GM18505 (cell line): ENCODE measurements around the gene SLC49A4.

Experiments used
- ATAC-seq: cut with Tn5 transposase; IDR thresholded peaks from one replicate; pipeline ENCODE4 v1.9.1; 2021; ENCODE audit not compliant: unreplicated experiment
- POLR2A ChIP-seq: IDR thresholded peaks from 4 replicates; pipeline ENCODE4 v1.6.1; 2011; ENCODE audit warnings: borderline replicate concordance; ENCODE audit not compliant: insufficient read depth, insufficient read length; ENCODE audit errors: extremely low read depth

The SLC49A4 gene

DNA sequence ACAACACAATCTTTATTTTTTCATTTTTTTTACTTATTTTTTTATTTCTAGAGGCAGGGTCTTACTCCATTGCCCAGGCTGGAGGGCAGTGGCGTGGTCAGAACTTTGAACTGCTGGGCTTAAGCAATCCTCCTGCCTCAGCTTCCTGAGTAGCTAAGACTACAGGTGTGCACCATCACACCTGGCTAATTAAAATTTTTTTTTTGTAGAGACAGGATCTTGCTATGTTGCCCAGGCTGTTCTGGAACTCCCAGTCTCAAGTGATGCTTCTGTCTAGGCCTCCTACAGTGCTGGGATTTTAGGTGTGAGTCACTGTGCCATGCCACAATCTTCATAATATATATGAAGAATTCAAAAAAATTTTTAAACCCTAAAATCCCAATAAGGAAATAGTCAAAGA is 22.0 kb upstream of the SLC49A4 start:
- no peak for TF ChIP-seq POLR2A
- ATAC-seq: no peak

DNA sequence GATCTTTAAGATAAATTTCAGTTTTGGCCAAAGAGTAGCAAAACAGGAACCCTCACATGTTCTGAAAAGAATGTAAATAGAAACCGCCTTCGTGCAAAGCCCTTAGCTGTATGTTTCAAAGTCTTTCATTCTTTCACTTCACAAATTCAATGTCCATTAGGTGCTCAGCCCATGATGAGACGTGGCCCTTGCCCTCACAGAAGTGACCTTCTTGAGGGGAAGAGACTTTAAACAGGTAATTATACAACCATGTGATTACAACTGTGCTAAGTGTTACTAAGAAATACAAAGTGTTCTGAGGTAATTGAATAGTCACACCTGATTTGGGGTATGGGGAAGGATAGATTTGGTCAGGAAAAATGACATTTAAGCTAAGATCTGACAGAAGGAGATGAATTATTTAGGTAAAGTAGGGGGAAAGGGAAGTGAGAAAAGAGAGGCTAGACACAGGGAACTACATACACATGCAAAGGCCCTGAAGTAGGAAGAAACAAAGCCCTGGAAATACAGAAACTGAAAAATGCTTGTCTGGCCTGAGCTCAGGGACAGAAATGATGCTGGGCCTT is 20.8 kb upstream of the SLC49A4 start:
- no peak for TF ChIP-seq POLR2A
- peak; percentile 52 for ATAC-seq

DNA sequence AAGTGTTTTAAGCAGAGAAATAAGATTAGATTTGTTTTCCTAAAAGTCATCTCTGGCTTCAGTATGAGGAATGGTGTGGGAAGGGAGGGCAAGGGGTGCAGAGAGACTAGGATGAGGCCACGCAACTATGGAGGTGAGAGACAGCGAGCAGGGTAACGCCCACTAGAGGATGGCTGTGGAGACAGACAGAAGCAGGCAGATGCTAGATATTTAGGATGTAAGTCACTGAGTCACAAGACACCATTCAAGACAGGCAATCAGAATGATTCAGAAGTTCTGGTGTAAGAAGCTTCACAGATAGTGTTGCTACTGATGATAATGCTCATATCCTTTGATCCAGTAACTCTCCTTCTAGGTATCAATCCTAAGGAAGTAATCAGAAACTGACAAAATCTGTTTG is 20.3 kb upstream of the SLC49A4 start:
- ATAC-seq: no peak
- TF ChIP-seq POLR2A: no peak

DNA sequence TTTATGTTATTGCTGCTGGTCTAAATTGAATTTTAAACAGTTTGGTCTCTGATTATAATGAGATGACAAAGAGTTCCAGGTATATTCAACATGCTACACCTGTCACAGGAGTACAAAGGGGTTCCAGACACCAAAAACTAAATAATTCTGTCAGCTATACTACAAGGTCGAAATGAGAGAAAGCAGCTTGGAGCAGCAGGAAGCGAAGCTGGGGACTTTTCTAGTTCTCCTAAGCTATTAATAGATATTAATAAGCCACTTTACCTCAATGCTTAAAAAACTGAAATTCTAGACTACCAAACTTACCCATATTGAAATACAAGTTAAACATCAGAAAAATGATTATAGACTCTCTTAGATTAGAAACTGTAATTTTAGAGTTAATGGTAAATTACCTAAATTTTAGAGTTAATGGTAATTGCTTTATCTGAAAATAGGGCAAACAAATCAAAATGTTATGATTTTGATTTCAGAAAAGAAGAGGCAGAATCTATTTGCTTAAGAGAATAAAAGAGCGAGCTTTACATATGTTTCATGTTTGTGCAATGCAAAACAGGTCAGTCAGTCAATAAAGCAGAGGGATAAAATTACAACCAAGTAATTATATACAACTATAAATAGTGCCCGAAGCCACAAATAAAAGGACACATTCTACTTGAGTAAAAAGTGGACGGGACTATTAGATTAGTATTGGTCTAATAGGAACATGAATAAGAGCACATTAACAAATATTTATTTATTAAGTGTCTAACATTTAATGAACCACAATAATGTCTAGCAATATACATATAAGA is 18.0 kb upstream of the SLC49A4 start:
- no peak for ATAC-seq
- TF ChIP-seq POLR2A: no peak

DNA sequence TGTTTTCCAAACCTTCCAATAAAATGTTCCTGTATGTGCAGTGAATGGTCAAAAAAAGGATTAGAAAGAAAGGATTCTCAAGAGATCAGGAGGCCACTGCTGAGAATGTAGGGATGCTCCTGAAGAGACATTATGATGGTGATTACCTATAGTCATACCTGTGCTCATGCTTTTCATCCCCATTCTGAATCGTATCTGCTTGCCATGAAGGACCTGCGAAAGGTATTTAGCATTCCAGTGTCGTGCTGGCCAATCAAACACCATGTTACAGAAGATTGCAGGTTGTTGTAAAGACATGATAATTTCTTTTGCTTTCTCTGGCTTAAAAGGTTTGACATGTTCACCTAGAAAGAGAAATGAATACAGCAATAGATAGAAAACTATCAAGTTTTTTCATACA is 17.3 kb upstream of the SLC49A4 start:
- no peak for TF ChIP-seq POLR2A

DNA sequence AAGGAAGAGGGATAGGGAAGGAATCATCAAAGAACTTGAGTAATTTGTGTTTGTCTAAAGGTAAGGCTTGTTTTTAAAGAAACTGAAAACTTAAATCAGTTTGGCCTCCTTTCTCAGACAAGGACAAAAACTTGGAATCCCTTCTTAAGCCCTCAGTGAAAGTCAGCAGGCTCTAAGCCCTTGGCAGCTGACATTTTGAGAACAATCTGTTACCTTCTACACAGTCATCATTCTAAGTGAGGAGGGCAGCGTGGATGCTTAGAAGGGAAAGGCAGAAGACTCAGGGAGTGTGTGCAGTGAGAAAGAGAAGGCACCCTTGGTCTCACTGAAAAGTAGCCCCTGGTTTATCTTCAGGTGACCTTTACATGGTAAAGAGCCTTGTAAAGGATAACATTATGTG is 12.1 kb upstream of the SLC49A4 start:
- no peak for ATAC-seq
- TF ChIP-seq POLR2A: no peak

More for the DNA sequence above, 17.3 kb upstream of the SLC49A4 start:
- ATAC-seq: no peak

DNA sequence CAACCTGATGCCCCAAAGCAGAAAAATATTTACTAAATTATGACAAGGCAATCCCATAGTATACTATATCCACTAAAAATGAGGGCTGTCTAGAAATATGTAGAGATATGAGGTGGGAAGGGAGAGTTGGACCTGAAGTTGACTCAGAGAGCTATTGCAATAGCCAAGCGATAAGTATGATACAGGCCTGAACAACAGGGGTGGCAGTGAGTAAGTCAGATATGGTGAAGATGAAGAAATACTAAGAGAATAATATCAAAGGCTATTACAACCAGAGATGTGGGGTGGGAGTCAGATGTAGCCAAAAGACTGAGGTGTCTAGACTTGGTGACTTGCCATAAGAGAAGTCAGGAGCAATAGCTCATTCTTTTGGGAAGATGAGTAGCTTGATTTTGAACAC is 10.4 kb upstream of the SLC49A4 start:
- ATAC-seq: no peak
- TF ChIP-seq POLR2A: no peak

DNA sequence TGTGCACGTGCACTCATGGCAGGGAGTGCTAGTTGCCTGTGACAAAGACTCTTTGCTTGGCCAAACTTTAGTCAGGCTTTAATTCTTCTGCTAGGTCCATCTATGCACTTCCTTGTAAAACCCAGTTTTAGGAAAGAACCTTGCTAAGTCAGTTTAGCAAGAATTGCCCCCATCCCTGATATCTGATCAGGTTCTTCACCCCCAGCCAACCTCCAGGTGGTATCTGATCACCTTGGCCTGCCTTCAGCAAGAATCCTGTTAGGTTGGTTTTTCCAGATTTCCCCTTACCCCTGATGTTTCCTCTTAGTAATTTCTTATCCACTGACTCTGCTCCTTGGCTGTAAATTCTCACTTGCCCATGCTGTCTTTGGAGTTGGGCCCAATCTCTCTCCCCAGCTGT is 9.6 kb upstream of the SLC49A4 start:
- ATAC-seq: no peak
- no peak for TF ChIP-seq POLR2A

DNA sequence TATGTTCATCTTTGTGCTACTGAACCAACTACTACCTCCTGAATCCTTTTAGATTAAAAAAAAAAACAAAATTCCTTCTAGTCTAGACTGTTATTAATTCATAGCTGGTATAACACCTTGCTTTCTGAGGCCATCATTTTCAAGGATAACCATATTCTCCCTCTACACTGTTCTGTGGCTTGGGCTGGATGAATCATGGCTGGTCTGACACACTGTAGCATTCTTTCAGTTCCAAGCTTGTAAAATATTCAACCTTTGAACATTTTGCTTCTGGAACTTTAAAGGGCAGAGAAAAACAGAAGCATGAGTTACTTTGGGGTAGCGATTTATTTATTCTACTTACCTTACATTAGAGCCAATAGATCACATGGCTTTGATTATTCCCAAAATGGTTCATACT is 8.8 kb upstream of the SLC49A4 start:
- TF ChIP-seq POLR2A: no peak
- no peak for ATAC-seq

DNA sequence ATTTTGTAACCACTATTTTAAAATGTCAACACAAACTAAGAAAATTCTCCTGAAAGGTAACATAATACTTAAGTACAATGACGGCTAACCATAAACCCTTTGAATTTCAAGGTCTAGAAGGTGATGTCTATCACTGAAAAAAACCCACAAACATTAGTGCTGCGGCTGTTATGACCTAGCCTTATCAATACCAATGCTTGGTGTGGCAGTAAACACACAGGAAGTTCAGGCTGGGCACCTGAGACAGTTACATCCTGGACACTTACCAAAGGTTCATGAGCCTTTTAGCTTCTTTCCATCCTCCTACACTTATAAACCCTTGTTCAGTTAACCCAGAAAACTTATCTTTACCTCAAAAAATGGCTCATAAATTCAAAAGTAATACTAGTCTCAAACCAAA is 7.0 kb upstream of the SLC49A4 start:
- no peak for ATAC-seq
- TF ChIP-seq POLR2A: no peak

DNA sequence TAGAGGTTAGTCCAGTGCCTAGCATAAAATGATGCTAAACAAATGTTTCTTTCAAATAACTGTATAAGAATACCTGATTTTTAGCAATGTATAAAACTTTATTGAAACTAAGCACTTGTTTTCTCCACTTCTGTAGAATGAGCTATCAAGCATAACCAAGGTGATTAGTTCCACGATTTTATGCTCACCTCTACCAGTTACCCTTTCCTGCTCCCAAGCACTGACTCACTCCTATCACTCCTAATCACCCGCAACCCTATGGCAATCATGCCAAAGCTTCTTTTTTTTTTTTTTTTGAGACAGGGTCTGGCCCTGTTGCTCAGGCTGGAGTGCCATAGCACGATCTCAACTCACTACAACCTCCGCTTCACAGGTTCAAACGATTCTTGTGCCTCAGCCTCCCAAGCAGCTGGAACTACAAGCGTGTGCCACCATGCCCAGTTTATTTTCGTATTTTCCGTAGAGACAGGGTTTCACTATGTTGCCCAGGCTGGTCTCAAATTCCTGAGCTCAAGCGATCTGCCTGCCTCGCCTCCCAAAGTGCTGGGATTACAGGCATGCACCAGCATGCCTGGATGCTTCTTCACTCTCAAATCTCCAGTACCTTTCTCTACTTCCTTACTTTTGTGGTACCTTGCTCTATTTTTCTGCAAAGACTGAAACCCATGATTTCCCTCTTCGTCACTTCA is 5.1 kb upstream of the SLC49A4 start:
- TF ChIP-seq POLR2A: no peak
- ATAC-seq: no peak

DNA sequence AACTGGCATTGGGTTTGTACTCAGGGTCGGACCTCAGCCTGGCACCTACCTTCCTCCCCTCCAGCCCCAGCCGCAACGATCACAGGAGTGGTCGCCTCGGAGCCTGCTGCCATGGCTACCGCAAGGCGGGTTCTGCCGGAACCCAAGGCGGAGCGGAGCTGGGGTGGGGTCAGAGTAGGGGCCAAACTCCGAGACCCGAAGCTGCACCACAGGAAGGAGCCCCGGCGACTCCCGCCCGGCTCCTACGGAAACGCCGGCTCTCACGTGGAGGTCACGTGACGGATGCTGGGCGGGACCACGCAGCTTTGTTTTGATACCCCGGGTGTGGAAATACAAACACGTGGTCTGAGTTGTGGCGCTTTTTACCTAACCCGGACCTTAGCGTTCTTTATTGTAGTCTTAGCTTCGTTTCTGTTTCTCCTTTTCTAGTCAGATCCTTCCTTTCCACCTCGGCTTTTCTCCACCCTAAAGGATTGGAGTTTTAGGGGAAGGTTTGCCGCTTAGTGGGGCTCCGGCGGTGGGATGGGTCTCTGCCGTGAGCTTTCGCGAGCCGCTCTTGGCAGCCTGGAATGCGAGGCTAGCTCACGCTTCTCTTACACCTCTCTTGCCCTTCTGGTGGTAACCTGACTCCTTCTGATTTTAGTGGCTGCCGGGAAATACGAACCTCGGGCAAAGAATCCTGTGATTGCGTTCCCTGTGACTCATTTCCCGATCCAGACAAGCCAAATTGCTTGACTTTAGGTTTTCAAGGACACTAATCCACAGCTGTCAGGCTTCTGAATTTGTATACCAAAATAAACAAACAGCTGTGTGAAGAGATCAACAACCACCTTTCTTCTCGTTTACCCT is 1.1 kb upstream of the SLC49A4 start, which contains the start of gene HSPBAP1:
Gene HSPBAP1, minus strand, starts transcription at position 264 of the 849 bp plus-strand sequence. Its CDS starts 151 bp downstream, at position 113.
- peak; percentile 58 for ATAC-seq
- peak; percentile 85 for TF ChIP-seq POLR2A

DNA sequence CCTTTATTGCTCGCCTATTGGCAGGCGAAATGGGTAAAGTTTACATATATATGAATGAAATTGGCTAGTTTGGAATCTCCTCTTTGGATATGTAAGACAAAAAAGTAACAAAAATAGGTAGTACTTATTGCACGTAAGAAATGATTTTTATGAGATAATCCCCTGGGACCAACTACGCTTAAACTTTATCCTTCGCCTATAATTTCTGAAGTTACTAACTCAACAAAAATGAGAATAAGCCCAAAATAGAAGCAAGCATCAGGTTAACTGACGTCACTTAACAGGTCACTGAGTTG is 438 bp upstream of the SLC49A4 start:
- TF ChIP-seq POLR2A: no peak
- ATAC-seq: no peak
